WTC11 (cell line): Measurements from ENCODE around the gene CDK4. TPM values are rescaled to one million over a fixed set of nuclear protein-coding genes. Genes with fewer than 3 reads are reported as not detected.

Experiments used
- ATAC-seq: fragments of 200-7000 bp; cut with Tn5 transposase; 2 replicates; pipeline ENCODE4 v1.10.0; 2021; ENCODE audit warnings: mild to moderate bottlenecking, moderate library complexity
- CTCF ChIA-PET: fragments of 300-600 bp; sonication (Branson Sonifier 250); formaldehyde crosslinking; loops from one replicate; lab custom pipeline; 2021; ENCODE audit warnings: antibody characterized with exemption; lab: Charles Lee
- POLR2A ChIA-PET: fragments of 350-600 bp; sonication (Branson Sonifier 250); formaldehyde crosslinking; loops from one replicate; lab custom pipeline; 2021; ENCODE audit warnings: antibody characterized with exemption; lab: Charles Lee
- DNase-seq: peaks from one replicate; pipeline ENCODE4 v3.0.0; 2021; ENCODE audit warnings: low spot score
- H3K27ac Mint-ChIP-seq: 2 replicates; pipeline ENCODE4 v1.8.0; 2021; ENCODE audit warnings: mixed read lengths
- H3K27me3 Mint-ChIP-seq: 2 replicates; pipeline ENCODE4 v1.8.0; 2021; ENCODE audit warnings: low read depth, mild to moderate bottlenecking, moderate library complexity, mixed read lengths
- H3K36me3 Mint-ChIP-seq: 2 replicates; pipeline ENCODE4 v1.8.0; 2021; ENCODE audit warnings: mixed read lengths
- H3K4me1 Mint-ChIP-seq: 2 replicates; pipeline ENCODE4 v1.8.0; 2022; ENCODE audit warnings: mixed read lengths
- H3K4me3 Mint-ChIP-seq: 2 replicates; pipeline ENCODE4 v1.8.0; 2021; ENCODE audit warnings: mild to moderate bottlenecking, moderate library complexity, mixed read lengths
- H3K9me3 Mint-ChIP-seq: 2 replicates; pipeline ENCODE4 v1.8.0; 2021; ENCODE audit warnings: mixed read lengths
- CBFB ChIP-seq: sonication (generic); formaldehyde crosslinking; IDR thresholded peaks from 2 replicates; pipeline ENCODE4 v1.8.1; 2022; ENCODE audit warnings: mild to moderate bottlenecking, low read depth, missing genetic modification reagents
- ETV6 ChIP-seq: sonication (generic); formaldehyde crosslinking; IDR thresholded peaks from 2 replicates; pipeline ENCODE4 v1.8.1; 2022; ENCODE audit warnings: mild to moderate bottlenecking, missing genetic modification reagents
- IRF2 ChIP-seq: sonication (generic); formaldehyde crosslinking; IDR thresholded peaks from 2 replicates; pipeline ENCODE4 v1.8.0; 2022; ENCODE audit warnings: low read depth, missing genetic modification reagents, borderline replicate concordance
- NFYB ChIP-seq: sonication (generic); formaldehyde crosslinking; conservative IDR thresholded peaks from 2 replicates; pipeline ENCODE4 v1.8.0; 2022; ENCODE audit warnings: low read depth, missing genetic modification reagents
- NR2C2 ChIP-seq: sonication (generic); formaldehyde crosslinking; IDR thresholded peaks from 2 replicates; pipeline ENCODE4 v1.8.0; 2022; ENCODE audit warnings: mild to moderate bottlenecking, missing genetic modification reagents
- OVOL2 ChIP-seq: fragments of 250-450 bp; sonication (Bioruptor Pico); IDR thresholded peaks from 2 replicates; pipeline ENCODE4 v1.9.0; 2021; ENCODE audit warnings: mild to moderate bottlenecking, borderline replicate concordance
- TEAD4 ChIP-seq: sonication (generic); formaldehyde crosslinking; IDR thresholded peaks from 2 replicates; pipeline ENCODE4 v1.8.0; 2022; ENCODE audit warnings: mild to moderate bottlenecking, missing genetic modification reagents
- ZBTB21 ChIP-seq: sonication (generic); formaldehyde crosslinking; IDR thresholded peaks from 2 replicates; pipeline ENCODE4 v1.8.1; 2023; ENCODE audit warnings: mild to moderate bottlenecking, missing genetic modification reagents, borderline replicate concordance
- ZNF423 ChIP-seq: fragments of 250-450 bp; sonication (Bioruptor Pico); IDR thresholded peaks from 2 replicates; pipeline ENCODE4 v2.1.2; 2022; ENCODE audit warnings: mild to moderate bottlenecking, moderate library complexity
- total RNA-seq: library from RNA; stranded (reverse); gene quantifications from 3 replicates; pipeline ENCODE4 v1.2.3, GENCODE V29; 2021
- TF ChIP-seq, protein P1 (sequence below): sonication (generic); formaldehyde crosslinking; IDR thresholded peaks from 2 replicates; pipeline ENCODE4 v1.8.1; 2023; ENCODE audit warnings: mild to moderate bottlenecking, moderate library complexity, missing genetic modification reagents
- TF ChIP-seq, protein P2 (sequence below): sonication (generic); formaldehyde crosslinking; IDR thresholded peaks from 2 replicates; pipeline ENCODE4 v1.8.0; 2022; ENCODE audit warnings: missing genetic modification reagents
- TF ChIP-seq, protein P3 (sequence below): sonication (generic); formaldehyde crosslinking; IDR thresholded peaks from 2 replicates; pipeline ENCODE4 v1.8.1; 2023; ENCODE audit warnings: mild to moderate bottlenecking, missing genetic modification reagents
- TF ChIP-seq, protein P4 (sequence below): fragments of 200-600 bp; IDR thresholded peaks from 2 replicates; pipeline ENCODE4 v1.8.0; 2022; ENCODE audit warnings: antibody characterized with exemption
- TF ChIP-seq, protein P5 (sequence below): fragments of 250-450 bp; sonication (Bioruptor Pico); IDR thresholded peaks from 2 replicates; pipeline ENCODE4 v1.9.0; 2021; ENCODE audit warnings: mild to moderate bottlenecking, borderline replicate concordance
- TF ChIP-seq, protein P6 (sequence below): sonication (generic); formaldehyde crosslinking; conservative IDR thresholded peaks from 2 replicates; pipeline ENCODE4 v1.8.1; 2022; ENCODE audit warnings: mild to moderate bottlenecking, missing genetic modification reagents
- TF ChIP-seq, protein P7 (sequence below): fragments of 250-450 bp; sonication (Bioruptor Pico); IDR thresholded peaks from 2 replicates; pipeline ENCODE4 v1.9.0; 2021; ENCODE audit warnings: moderate library complexity, mild to moderate bottlenecking, inconsistent platforms, borderline replicate concordance

CDK4 gene
- total RNA-seq, 1 experiment from 2014 or later, result 152 TPM

DNA sequence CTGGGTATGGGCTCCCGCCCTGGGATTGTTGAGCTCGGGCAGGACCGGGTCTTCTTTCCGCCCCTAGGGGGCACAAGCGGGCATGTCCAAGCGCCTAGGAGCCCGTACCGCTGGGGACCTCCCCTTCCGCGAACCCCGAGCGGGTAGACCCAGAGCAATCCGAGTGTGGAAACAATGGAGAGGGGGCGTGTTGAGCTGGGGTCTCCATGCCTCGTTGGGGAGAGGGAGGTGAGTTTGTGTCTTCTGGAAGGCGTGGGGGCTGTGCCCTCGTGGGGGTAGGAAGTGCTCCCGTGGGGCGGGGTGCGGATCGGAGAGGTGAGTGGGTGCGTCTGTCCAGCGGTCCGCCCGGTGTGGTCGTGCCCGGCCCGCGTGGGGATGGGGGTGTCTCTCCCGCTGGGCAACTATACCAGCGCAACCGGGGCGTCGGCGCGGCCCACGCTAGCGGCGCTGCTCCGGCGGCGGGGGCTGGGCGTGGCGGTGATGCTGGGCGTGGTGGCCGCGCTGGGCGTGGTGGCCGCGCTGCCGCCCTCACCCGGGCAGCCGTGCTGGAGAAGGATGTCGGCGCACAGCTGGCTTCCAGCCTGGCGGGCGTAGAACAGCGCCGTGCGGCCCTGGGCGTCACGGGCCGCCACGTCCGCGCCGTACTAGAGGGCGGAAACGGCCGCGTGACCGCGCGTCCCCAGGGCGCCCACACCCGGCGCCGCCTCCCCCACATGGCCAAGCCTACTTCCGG is 25.8 kb downstream of the CDK4 start (continued):
- TF ChIP-seq, protein P1, sequence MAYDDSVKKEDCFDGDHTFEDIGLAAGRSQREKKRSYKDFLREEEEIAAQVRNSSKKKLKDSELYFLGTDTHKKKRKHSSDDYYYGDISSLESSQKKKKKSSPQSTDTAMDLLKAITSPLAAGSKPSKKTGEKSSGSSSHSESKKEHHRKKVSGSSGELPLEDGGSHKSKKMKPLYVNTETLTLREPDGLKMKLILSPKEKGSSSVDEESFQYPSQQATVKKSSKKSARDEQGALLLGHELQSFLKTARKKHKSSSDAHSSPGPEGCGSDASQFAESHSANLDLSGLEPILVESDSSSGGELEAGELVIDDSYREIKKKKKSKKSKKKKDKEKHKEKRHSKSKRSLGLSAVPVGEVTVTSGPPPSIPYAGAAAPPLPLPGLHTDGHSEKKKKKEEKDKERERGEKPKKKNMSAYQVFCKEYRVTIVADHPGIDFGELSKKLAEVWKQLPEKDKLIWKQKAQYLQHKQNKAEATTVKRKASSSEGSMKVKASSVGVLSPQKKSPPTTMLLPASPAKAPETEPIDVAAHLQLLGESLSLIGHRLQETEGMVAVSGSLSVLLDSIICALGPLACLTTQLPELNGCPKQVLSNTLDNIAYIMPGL (CRISPR knock-in tag), result peak; percentile 56; the same call in 1 of the 2 replicates
- TF ChIP-seq, protein P2, sequence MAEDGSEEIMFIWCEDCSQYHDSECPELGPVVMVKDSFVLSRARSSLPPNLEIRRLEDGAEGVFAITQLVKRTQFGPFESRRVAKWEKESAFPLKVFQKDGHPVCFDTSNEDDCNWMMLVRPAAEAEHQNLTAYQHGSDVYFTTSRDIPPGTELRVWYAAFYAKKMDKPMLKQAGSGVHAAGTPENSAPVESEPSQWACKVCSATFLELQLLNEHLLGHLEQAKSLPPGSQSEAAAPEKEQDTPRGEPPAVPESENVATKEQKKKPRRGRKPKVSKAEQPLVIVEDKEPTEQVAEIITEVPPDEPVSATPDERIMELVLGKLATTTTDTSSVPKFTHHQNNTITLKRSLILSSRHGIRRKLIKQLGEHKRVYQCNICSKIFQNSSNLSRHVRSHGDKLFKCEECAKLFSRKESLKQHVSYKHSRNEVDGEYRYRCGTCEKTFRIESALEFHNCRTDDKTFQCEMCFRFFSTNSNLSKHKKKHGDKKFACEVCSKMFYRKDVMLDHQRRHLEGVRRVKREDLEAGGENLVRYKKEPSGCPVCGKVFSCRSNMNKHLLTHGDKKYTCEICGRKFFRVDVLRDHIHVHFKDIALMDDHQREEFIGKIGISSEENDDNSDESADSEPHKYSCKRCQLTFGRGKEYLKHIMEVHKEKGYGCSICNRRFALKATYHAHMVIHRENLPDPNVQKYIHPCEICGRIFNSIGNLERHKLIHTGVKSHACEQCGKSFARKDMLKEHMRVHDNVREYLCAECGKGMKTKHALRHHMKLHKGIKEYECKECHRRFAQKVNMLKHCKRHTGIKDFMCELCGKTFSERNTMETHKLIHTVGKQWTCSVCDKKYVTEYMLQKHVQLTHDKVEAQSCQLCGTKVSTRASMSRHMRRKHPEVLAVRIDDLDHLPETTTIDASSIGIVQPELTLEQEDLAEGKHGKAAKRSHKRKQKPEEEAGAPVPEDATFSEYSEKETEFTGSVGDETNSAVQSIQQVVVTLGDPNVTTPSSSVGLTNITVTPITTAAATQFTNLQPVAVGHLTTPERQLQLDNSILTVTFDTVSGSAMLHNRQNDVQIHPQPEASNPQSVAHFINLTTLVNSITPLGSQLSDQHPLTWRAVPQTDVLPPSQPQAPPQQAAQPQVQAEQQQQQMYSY (CRISPR knock-in tag), result peak; percentile 11; the same call in 1 of the 2 replicates
- TF ChIP-seq NR2C2 (CRISPR knock-in tag) (no peak), TEAD4 (CRISPR knock-in tag) (no peak), NFYB (CRISPR knock-in tag) (no peak), IRF2 (CRISPR knock-in tag) (no peak), CBFB (CRISPR knock-in tag) (no peak), ETV6 (CRISPR knock-in tag) (peak; percentile 73)
- TF ChIP-seq, protein P3, sequence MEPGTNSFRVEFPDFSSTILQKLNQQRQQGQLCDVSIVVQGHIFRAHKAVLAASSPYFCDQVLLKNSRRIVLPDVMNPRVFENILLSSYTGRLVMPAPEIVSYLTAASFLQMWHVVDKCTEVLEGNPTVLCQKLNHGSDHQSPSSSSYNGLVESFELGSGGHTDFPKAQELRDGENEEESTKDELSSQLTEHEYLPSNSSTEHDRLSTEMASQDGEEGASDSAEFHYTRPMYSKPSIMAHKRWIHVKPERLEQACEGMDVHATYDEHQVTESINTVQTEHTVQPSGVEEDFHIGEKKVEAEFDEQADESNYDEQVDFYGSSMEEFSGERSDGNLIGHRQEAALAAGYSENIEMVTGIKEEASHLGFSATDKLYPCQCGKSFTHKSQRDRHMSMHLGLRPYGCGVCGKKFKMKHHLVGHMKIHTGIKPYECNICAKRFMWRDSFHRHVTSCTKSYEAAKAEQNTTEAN (CRISPR knock-in tag), result no peak
- TF ChIP-seq, protein P4, sequence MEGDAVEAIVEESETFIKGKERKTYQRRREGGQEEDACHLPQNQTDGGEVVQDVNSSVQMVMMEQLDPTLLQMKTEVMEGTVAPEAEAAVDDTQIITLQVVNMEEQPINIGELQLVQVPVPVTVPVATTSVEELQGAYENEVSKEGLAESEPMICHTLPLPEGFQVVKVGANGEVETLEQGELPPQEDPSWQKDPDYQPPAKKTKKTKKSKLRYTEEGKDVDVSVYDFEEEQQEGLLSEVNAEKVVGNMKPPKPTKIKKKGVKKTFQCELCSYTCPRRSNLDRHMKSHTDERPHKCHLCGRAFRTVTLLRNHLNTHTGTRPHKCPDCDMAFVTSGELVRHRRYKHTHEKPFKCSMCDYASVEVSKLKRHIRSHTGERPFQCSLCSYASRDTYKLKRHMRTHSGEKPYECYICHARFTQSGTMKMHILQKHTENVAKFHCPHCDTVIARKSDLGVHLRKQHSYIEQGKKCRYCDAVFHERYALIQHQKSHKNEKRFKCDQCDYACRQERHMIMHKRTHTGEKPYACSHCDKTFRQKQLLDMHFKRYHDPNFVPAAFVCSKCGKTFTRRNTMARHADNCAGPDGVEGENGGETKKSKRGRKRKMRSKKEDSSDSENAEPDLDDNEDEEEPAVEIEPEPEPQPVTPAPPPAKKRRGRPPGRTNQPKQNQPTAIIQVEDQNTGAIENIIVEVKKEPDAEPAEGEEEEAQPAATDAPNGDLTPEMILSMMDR, result peak; percentile 40; the same call in 1 of the 2 replicates
- TF ChIP-seq, protein P5, sequence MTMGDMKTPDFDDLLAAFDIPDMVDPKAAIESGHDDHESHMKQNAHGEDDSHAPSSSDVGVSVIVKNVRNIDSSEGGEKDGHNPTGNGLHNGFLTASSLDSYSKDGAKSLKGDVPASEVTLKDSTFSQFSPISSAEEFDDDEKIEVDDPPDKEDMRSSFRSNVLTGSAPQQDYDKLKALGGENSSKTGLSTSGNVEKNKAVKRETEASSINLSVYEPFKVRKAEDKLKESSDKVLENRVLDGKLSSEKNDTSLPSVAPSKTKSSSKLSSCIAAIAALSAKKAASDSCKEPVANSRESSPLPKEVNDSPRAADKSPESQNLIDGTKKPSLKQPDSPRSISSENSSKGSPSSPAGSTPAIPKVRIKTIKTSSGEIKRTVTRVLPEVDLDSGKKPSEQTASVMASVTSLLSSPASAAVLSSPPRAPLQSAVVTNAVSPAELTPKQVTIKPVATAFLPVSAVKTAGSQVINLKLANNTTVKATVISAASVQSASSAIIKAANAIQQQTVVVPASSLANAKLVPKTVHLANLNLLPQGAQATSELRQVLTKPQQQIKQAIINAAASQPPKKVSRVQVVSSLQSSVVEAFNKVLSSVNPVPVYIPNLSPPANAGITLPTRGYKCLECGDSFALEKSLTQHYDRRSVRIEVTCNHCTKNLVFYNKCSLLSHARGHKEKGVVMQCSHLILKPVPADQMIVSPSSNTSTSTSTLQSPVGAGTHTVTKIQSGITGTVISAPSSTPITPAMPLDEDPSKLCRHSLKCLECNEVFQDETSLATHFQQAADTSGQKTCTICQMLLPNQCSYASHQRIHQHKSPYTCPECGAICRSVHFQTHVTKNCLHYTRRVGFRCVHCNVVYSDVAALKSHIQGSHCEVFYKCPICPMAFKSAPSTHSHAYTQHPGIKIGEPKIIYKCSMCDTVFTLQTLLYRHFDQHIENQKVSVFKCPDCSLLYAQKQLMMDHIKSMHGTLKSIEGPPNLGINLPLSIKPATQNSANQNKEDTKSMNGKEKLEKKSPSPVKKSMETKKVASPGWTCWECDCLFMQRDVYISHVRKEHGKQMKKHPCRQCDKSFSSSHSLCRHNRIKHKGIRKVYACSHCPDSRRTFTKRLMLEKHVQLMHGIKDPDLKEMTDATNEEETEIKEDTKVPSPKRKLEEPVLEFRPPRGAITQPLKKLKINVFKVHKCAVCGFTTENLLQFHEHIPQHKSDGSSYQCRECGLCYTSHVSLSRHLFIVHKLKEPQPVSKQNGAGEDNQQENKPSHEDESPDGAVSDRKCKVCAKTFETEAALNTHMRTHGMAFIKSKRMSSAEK (CRISPR knock-in tag), result no peak

DNA sequence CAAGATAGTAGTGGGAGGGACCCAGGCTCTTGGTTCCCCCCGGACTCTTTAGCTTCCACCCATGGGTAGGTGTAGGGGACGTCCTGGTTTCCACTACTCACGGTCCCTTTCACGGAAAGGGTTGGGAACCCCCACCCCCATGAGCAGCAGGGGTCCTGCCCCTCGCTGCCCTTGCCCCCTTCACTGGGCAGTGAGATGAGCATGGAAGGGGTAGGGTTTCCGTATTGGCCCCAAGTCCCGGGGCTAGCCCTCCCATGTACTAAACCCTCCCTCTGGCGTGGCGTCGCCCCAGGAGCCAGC is 26.3 kb downstream of the CDK4 start:
- POLR2A ChIA-PET, result interaction anchor here (0.7 to 1.0 kb wide), 2 partner anchors 10 to 11 kb away, joined by 3 to 6 read pairs; no protein-coding TSS in a partner anchor
- no peak for DNase-seq

More for the DNA sequence above, 26.3 kb downstream of the CDK4 start:
- H3K27me3 Mint-ChIP-seq, result peaks cover 82% of the 10 kb centered on the region
- no peaks in the 10 kb centered on the region for H3K9me3 Mint-ChIP-seq
- H3K4me1 Mint-ChIP-seq, result peaks cover 15% of the 10 kb centered on the region
- H3K36me3 Mint-ChIP-seq, result no peaks in the 10 kb centered on the region
- CTCF ChIA-PET, result interaction anchor here (0.6 to 5.8 kb wide), 34 partner anchors 10 to 390 kb away, joined by 3 to 146 read pairs (median 5); partner anchors contain the start of genes AGAP2, ARHGEF25, ATP23 and B4GALNT1
- TF ChIP-seq OVOL2, result no peak
- peak; percentile 35; the same call in 1 of the 2 replicates for TF ChIP-seq ZNF423 (CRISPR knock-in tag)
- TF ChIP-seq, protein P6, sequence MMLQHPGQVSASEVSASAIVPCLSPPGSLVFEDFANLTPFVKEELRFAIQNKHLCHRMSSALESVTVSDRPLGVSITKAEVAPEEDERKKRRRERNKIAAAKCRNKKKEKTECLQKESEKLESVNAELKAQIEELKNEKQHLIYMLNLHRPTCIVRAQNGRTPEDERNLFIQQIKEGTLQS (CRISPR knock-in tag), result no peak
- TF ChIP-seq ZBTB21 (CRISPR knock-in tag), result no peak
- TF ChIP-seq, protein P7, sequence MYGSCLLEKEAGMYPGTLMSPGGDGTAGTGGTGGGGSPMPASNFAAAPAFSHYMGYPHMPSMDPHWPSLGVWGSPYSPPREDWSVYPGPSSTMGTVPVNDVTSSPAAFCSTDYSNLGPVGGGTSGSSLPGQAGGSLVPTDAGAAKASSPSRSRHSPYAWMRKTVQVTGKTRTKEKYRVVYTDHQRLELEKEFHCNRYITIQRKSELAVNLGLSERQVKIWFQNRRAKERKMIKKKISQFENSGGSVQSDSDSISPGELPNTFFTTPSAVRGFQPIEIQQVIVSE (CRISPR knock-in tag), result no peak
- TF ChIP-seq NR2C2 (CRISPR knock-in tag), result no peak
- TF ChIP-seq, all 79 proteins: peak for 1
- Mint-ChIP-seq H3K4me3 (peak overlapping the region; percentile 94), H3K27ac (no peak overlapping the region)
- ATAC-seq, result no peak
